Measurements from ENCODE around the gene FAM13A. TPM values are rescaled to one million over a fixed set of nuclear protein-coding genes. Genes with fewer than 3 reads are reported as not detected.

Gene FAM13A
- total and polyA plus RNA-seq, 9 of the 15 experiments (the other 6 are each of a cell fraction or from before 2014, with no cell fraction given): 11.3 to 23.3 (median 14.7) TPM

DNA sequence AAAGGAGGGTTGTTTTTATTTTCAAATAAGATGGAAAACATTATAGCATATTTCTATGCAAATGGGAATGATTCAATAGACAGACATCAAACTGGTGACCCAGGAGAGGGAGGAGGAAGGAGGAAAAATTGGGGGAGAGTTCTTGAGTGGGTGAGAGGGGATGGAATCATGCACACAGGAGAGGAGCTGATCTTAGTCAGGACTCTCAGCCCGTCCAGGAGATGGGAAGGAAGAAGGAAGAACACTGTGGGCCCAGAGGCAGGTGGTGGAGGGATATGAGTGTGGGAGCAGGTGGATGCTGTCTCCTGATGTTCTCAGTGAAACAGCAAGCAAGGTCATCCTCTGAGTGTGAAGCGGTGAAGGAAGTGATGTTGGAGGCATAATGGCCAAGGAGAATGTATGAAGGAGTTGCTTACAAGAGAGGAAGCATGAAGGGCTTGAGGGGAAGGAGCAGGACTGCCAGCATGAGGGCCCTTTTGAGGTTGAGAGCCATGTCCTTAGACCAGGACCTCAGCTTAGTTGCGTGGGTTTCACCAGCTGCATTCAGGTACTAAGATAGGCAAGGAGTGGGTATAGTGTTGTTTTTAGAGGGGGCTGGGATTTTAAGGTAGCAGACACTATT lies 197.7 kb downstream of the FAM13A start:
- peaks cover 0 to 7% of the 10 kb centered on the region in 2 experiments; a peak in 2 of 5 replicates for H3K4me1 ChIP-seq (replicated peaks in 1 of 2; ENCODE audit: control insufficient read depth in 2 of 2, insufficient read depth in 2 of 2, low read length in 2 of 2)
- H3K9me1 ChIP-seq (ENCODE audit: control insufficient read depth, insufficient read depth, low read length): no peaks in the 10 kb centered on the region
- no peaks in the 10 kb centered on the region; the same call in 2 of the 3 replicates for H3K36me3 ChIP-seq (ENCODE audit: control insufficient read depth, insufficient read depth, low read length)
- H3K79me2 ChIP-seq (ENCODE audit: control insufficient read depth, insufficient read depth, low read length): no peaks in the 10 kb centered on the region
- intact Hi-C loops (cut with micrococcal nuclease) (no loop called here), in situ Hi-C loops (cut with MboI) (no loop called here)
- ATAC-seq: peak; percentile 56
- H3K4me3 ChIP-seq: no peak overlapping the region
- no TSS peak for BruUV-seq (replicated peaks)
- POLR2A ChIA-PET: interaction anchor here (0.7 to 1.6 kb wide), 2 partner anchors 36 to 51 kb away, joined by 4 to 8 read pairs; no protein-coding TSS in a partner anchor
- WGBS (ENCODE audit: insufficient coverage, low coverage, missing lambda C conversion rate): 59% methylated on average over 3 of the region's 3 CpGs
- H3K4me2 ChIP-seq (ENCODE audit: insufficient read depth, low read length): peak overlapping the region; percentile 9; the same call in 1 of the 2 replicates
- H4K20me1 ChIP-seq (replicated peaks; ENCODE audit: control insufficient read depth, insufficient read depth, low read length): no peaks in the 10 kb centered on the region
- CTCF ChIA-PET (ENCODE audit: low intra/inter-chr PET ratio): no interaction called here
- H3K27me3 ChIP-seq (ENCODE audit: control insufficient read depth in 2 of 2, insufficient read depth in 2 of 2, low read length in 2 of 2): no peaks in the 10 kb centered on the region
- H3K9me3 ChIP-seq (replicated peaks; ENCODE audit: control insufficient read depth, insufficient read depth, low read depth, low read length): no peaks in the 10 kb centered on the region
- H3K27ac ChIP-seq (ENCODE audit: extremely low read depth, low read depth, low read length): peak overlapping the region; percentile 14; the same call in 1 of the 3 replicates
- H3K9ac ChIP-seq (ENCODE audit: insufficient read depth in 1 of 2, low read depth in 2 of 2, low read length in 2 of 2): no peak overlapping the region
- DNase-seq (ENCODE audit: extremely low read depth in 1 of 4, low spot score in 3 of 4): no peak
- TF ChIP-seq CEBPZ (IDR thresholded peaks at IDR 0.05; ENCODE audit: borderline replicate concordance, low read depth, low read length): no peak
- TF ChIP-seq, protein P1, sequence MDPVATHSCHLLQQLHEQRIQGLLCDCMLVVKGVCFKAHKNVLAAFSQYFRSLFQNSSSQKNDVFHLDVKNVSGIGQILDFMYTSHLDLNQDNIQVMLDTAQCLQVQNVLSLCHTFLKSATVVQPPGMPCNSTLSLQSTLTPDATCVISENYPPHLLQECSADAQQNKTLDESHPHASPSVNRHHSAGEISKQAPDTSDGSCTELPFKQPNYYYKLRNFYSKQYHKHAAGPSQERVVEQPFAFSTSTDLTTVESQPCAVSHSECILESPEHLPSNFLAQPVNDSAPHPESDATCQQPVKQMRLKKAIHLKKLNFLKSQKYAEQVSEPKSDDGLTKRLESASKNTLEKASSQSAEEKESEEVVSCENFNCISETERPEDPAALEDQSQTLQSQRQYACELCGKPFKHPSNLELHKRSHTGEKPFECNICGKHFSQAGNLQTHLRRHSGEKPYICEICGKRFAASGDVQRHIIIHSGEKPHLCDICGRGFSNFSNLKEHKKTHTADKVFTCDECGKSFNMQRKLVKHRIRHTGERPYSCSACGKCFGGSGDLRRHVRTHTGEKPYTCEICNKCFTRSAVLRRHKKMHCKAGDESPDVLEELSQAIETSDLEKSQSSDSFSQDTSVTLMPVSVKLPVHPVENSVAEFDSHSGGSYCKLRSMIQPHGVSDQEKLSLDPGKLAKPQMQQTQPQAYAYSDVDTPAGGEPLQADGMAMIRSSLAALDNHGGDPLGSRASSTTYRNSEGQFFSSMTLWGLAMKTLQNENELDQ (CRISPR knock-in tag; IDR thresholded peaks at IDR 0.05; ENCODE audit: borderline replicate concordance): no peak
- TF ChIP-seq, protein P2, sequence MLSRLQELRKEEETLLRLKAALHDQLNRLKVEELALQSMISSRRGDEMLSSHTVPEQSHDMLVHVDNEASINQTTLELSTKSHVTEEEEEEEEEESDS (CRISPR knock-in tag; IDR thresholded peaks at IDR 0.05): no peak
- TF ChIP-seq CEBPG (CRISPR knock-in tag; IDR thresholded peaks at IDR 0.05): peak; percentile 21; the same call in 1 of the 2 replicates
- TF ChIP-seq CEBPG (tag; conservative IDR thresholded peaks at IDR 0.05 in 1 of 2, IDR thresholded peaks at IDR 0.05 in 1 of 2): no peak
- TF ChIP-seq ATF3 (IDR thresholded peaks at IDR 0.05): 0 out of 2 replicates have a peak, but pooled peaks have one; percentile 12
- TF ChIP-seq ATF3 (CRISPR knock-in tag; conservative IDR thresholded peaks at IDR 0.05): no peak
- H2AFZ ChIP-seq (ENCODE audit: low read depth, low read length): no peak overlapping the region
- FAIRE-seq: no peak

All from K562 (cell line).